Measurements from ENCODE around the gene STK33. TPM values are rescaled to one million over a fixed set of nuclear protein-coding genes. Genes with fewer than 3 reads are reported as not detected.

STK33 gene
- total RNA-seq, 1 experiment from 2014 or later = 3.9 TPM

- ChIA-PET POLR2A (no interaction called here), CTCF (no interaction called here)
- ATAC-seq (no peak), DNase-seq (ENCODE audit: low read depth, low spot score) (no peak)
- Histone ChIP-seq H3K4me1 (ENCODE audit: control insufficient read depth, insufficient read depth, low read length) (no peaks in the 10 kb centered on the region), H3K36me3 (ENCODE audit: control insufficient read depth, insufficient read depth, low read length) (no peaks in the 10 kb centered on the region), H3K4me3 (ENCODE audit: low read depth in 2 of 2, low read length in 2 of 2) (no peak overlapping the region), H3K27ac (ENCODE audit: low read length) (no peak overlapping the region), H3K27me3 (ENCODE audit: control insufficient read depth, insufficient read depth, low read length) (no peaks in the 10 kb centered on the region), H3K9me3 (ENCODE audit: control insufficient read depth, insufficient read depth, low read depth, low read length) (no peaks in the 10 kb centered on the region)
- TF ChIP-seq SIN3A (IDR thresholded peaks at IDR 0.05; ENCODE audit: borderline replicate concordance, insufficient read depth, low read depth, low read length) (no peak), CTCF (IDR thresholded peaks at IDR 0.05) (no peak), POLR2AphosphoS5 (IDR thresholded peaks at IDR 0.05; ENCODE audit: low read depth, low read length) (no peak), TCF7L2 (IDR thresholded peaks at IDR 0.05; ENCODE audit: low read depth, low read length) (no peak), REST (IDR thresholded peaks at IDR 0.05; ENCODE audit: insufficient read depth in 1 of 2, low read depth in 2 of 2, low read length in 1 of 2) (no peak)
- intact Hi-C loops (cut with micrococcal nuclease; ENCODE audit: unreplicated experiment) = no loop called here
- BruUV-seq (replicated peaks) = no TSS peak
- in situ Hi-C loops (cut with HindIII; ENCODE audit: low pct_unique_long_range_greater_than_20kb, low sequenced_read_pairs) = no loop called here
Observed at GRCh38 chr11:8527939-8528338, 66.1 kb downstream of the STK33 start.

GRCh38 chr11:8523396-8523795 is 70.6 kb downstream of the STK33 start:
- CTCF ChIA-PET = no interaction called here
- H3K36me3 ChIP-seq (ENCODE audit: control insufficient read depth, insufficient read depth, low read length) = no peaks in the 10 kb centered on the region
- intact Hi-C loops (cut with micrococcal nuclease; ENCODE audit: unreplicated experiment) (no loop called here), in situ Hi-C loops (cut with HindIII; ENCODE audit: low pct_unique_long_range_greater_than_20kb, low sequenced_read_pairs) (no loop called here)
- DNase-seq (ENCODE audit: low read depth, low spot score) = no peak
- no TSS peak for BruUV-seq (replicated peaks)
- no peaks in the 10 kb centered on the region for H3K9me3 ChIP-seq (ENCODE audit: control insufficient read depth, insufficient read depth, low read depth, low read length)
- no peak for ATAC-seq
- no peaks in the 10 kb centered on the region for H3K4me1 ChIP-seq (ENCODE audit: control insufficient read depth, insufficient read depth, low read length)
- H3K4me3 ChIP-seq (ENCODE audit: low read depth in 2 of 2, low read length in 2 of 2) = no peak overlapping the region
- POLR2A ChIA-PET = no interaction called here
- TF ChIP-seq TCF7L2 (IDR thresholded peaks at IDR 0.05; ENCODE audit: low read depth, low read length) (no peak), POLR2AphosphoS5 (IDR thresholded peaks at IDR 0.05; ENCODE audit: low read depth, low read length) (no peak), CTCF (IDR thresholded peaks at IDR 0.05) (no peak)
- no peaks in the 10 kb centered on the region for H3K27me3 ChIP-seq (ENCODE audit: control insufficient read depth, insufficient read depth, low read length)
- H3K27ac ChIP-seq (ENCODE audit: low read length) = no peak overlapping the region

GRCh38 chr11:8512547-8512946 is 81.5 kb downstream of the STK33 start:
- intact Hi-C loops (cut with micrococcal nuclease; ENCODE audit: unreplicated experiment) (no loop called here), in situ Hi-C loops (cut with HindIII; ENCODE audit: low pct_unique_long_range_greater_than_20kb, low sequenced_read_pairs) (no loop called here)
- Histone ChIP-seq H3K36me3 (ENCODE audit: control insufficient read depth, insufficient read depth, low read length) (no peaks in the 10 kb centered on the region), H3K9me3 (ENCODE audit: control insufficient read depth, insufficient read depth, low read depth, low read length) (no peaks in the 10 kb centered on the region), H3K4me3 (ENCODE audit: low read depth in 2 of 2, low read length in 2 of 2) (no peak overlapping the region), H3K27ac (ENCODE audit: low read length) (no peak overlapping the region), H3K27me3 (ENCODE audit: control insufficient read depth, insufficient read depth, low read length) (peaks cover 8% of the 10 kb centered on the region; the same call in 1 of the 2 replicates), H3K4me1 (ENCODE audit: control insufficient read depth, insufficient read depth, low read length) (no peaks in the 10 kb centered on the region)
- POLR2A ChIA-PET = no interaction called here
- CTCF ChIA-PET = no interaction called here
- DNase-seq (ENCODE audit: low read depth, low spot score) (no peak), ATAC-seq (no peak)
- no peak for TF ChIP-seq REST (IDR thresholded peaks at IDR 0.05; ENCODE audit: insufficient read depth in 1 of 2, low read depth in 2 of 2, low read length in 1 of 2)
- no peak for TF ChIP-seq TCF7L2 (IDR thresholded peaks at IDR 0.05; ENCODE audit: low read depth, low read length)
- no peak for TF ChIP-seq CTCF (IDR thresholded peaks at IDR 0.05)
- TF ChIP-seq SIN3A (IDR thresholded peaks at IDR 0.05; ENCODE audit: borderline replicate concordance, insufficient read depth, low read depth, low read length) = no peak
- TF ChIP-seq POLR2AphosphoS5 (IDR thresholded peaks at IDR 0.05; ENCODE audit: low read depth, low read length) = no peak
- no TSS peak for BruUV-seq (replicated peaks)

Data from Panc1 (cell line).